Upper lobe of right lung (tissue), 1 donor: Measurements from ENCODE around the gene RAB3IL1. TPM values are rescaled to one million over a fixed set of nuclear protein-coding genes. Genes with fewer than 3 reads are reported as not detected.

Experiments used
- ATAC-seq: fragments of 200-7000 bp; cut with Tn5 transposase; one replicate; pipeline ENCODE4 v1.9.1; 2020; ENCODE audit warnings: mild to moderate bottlenecking, moderate library complexity
- DNase-seq: peaks from one replicate; pipeline ENCODE4 v3.0.0-alpha.2; 2020
- H3K27ac ChIP-seq: fragments of 200-600 bp; one replicate; pipeline ENCODE4 v1.8.0; 2022
- H3K27me3 ChIP-seq: fragments of 200-600 bp; one replicate; pipeline ENCODE4 v1.8.0; 2022; ENCODE audit warnings: mild to moderate bottlenecking
- H3K36me3 ChIP-seq: fragments of 200-600 bp; one replicate; pipeline ENCODE4 v1.8.0; 2022
- H3K4me1 ChIP-seq: fragments of 200-600 bp; one replicate; pipeline ENCODE4 v1.8.0; 2022
- H3K4me3 ChIP-seq: fragments of 200-600 bp; one replicate; pipeline ENCODE4 v1.8.0; 2022; ENCODE audit warnings: mild to moderate bottlenecking
- H3K9me3 ChIP-seq: fragments of 200-600 bp; one replicate; pipeline ENCODE4 v1.8.0; 2022
- CTCF ChIP-seq: fragments of 200-600 bp; IDR thresholded peaks from one replicate; pipeline ENCODE4 v1.8.0; 2022; ENCODE audit warnings: antibody characterized with exemption
- intact Hi-C: fragments of 100-400 bp; cut with DNase I; formaldehyde crosslinking; loops from one replicate; pipeline ENCODE4 v1.11.0; 2022
- total RNA-seq: library from RNA; stranded (reverse); fragmentation: NEBNext Ultra II Directional; extraction: Animal tissue kit (Norgen Biotek cat#: 25700); gene quantifications from one replicate; pipeline ENCODE4 v1.2.1, GENCODE V29; 2021
- donor health status: DM: no; HTN: yes; CAD: no; lungs with severe emphysema.

Gene RAB3IL1
- total RNA-seq, 1 donor from 2014 or later, result 10.6 TPM

GRCh38 chr11:61891331-61892084 lies 25.9 kb downstream of the RAB3IL1 start, which contains the start of gene FADS3:
Gene FADS3, minus strand, starts transcription at chr11:61891545. Its CDS starts 164 bp downstream, at chr11:61891381.
- ATAC-seq, result peak; percentile 94
- Histone ChIP-seq H3K4me1 (peaks cover 16% of the 10 kb centered on the region), H3K4me3 (peak within 1 kb of the TSS; percentile 76), H3K27ac (peak within 1 kb of the TSS; percentile 67), H3K36me3 (no peaks in the 10 kb centered on the region), H3K9me3 (no peaks in the 10 kb centered on the region), H3K27me3 (no peaks in the 10 kb centered on the region)
- no peak for TF ChIP-seq CTCF
- intact Hi-C loops, result no loop called here
- DNase-seq, result peak; percentile 94

GRCh38 chr11:61890529-61891330 lies 26.6 kb downstream of the RAB3IL1 start:
- peak; percentile 78 for DNase-seq
- peak; percentile 20 for TF ChIP-seq CTCF
- Histone ChIP-seq H3K27ac (peak overlapping the region; percentile 67), H3K27me3 (no peaks in the 10 kb centered on the region), H3K36me3 (no peaks in the 10 kb centered on the region), H3K4me3 (peak overlapping the region; percentile 76), H3K9me3 (no peaks in the 10 kb centered on the region), H3K4me1 (peaks cover 16% of the 10 kb centered on the region)
- intact Hi-C loops, result no loop called here
- ATAC-seq, result peak; percentile 14

DNA sequence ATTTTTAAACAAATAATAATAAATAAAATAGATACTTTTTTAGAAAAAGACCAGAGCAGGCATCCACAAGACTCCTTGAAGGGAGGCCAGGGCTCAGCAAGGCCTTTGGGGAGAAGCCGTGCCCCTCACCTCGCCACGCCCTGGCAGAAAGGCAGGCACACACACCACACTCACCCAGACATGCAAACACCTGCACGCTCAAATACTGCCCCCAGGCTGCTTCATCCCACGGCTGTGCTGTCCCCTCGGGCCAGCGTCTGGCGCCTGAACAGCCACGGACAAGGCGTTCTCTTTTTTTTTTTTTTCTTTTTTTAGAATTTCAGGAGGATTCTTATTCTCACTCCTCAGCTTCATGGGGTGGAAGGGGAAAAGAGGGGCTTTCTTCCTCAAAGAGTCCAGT lies 27.5 kb downstream of the RAB3IL1 start:
- no peaks in the 10 kb centered on the region for H3K9me3 ChIP-seq
- no peaks in the 10 kb centered on the region for H3K27me3 ChIP-seq
- DNase-seq, result no peak
- intact Hi-C loops, result no loop called here
- no peaks in the 10 kb centered on the region for H3K36me3 ChIP-seq
- ATAC-seq, result no peak
- H3K4me1 ChIP-seq, result peaks cover 16% of the 10 kb centered on the region
- no peak for TF ChIP-seq CTCF
- peak overlapping the region; percentile 76 for H3K4me3 ChIP-seq
- no peak overlapping the region for H3K27ac ChIP-seq

DNA sequence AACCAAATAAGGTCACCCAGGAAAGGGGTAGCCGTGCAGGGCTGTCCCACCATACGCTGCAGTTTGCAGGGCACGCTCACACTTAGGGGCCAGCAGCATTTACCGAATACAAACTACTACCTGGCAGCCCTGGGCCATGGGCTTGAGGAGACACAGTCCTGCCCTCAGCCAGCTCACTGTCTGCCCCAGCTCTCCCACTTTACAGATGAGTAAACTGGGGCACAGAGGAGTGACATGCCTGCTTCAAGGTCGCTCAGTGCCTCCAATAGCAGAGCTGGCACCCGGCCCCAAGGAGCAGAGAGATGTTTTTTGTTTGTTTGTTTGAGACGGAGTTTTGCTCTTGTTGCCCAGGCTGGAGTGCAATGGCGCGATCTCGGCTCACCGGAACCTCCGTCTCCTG lies 28.8 kb downstream of the RAB3IL1 start:
- intact Hi-C loops, result no loop called here
- no peaks in the 10 kb centered on the region for H3K27me3 ChIP-seq
- peaks cover 16% of the 10 kb centered on the region for H3K4me1 ChIP-seq
- TF ChIP-seq CTCF, result no peak
- no peaks in the 10 kb centered on the region for H3K36me3 ChIP-seq
- DNase-seq (no peak), ATAC-seq (no peak)
- H3K9me3 ChIP-seq, result no peaks in the 10 kb centered on the region
- peak overlapping the region; percentile 31 for H3K27ac ChIP-seq
- no peak overlapping the region for H3K4me3 ChIP-seq

- ATAC-seq, result peak; percentile 22
- intact Hi-C loops, result no loop called here
- H3K27me3 ChIP-seq, result no peaks in the 10 kb centered on the region
Observed at GRCh38 chr11:61887839-61888494, 29.4 kb downstream of the RAB3IL1 start.

More at GRCh38 chr11:61887839-61888494, 29.4 kb downstream of the RAB3IL1 start:
- no peak for TF ChIP-seq CTCF
- peak; percentile 74 for DNase-seq
- peak overlapping the region; percentile 31 for H3K27ac ChIP-seq
- H3K36me3 ChIP-seq, result no peaks in the 10 kb centered on the region
- H3K9me3 ChIP-seq, result no peaks in the 10 kb centered on the region
- H3K4me3 ChIP-seq, result no peak overlapping the region
- peaks cover 16% of the 10 kb centered on the region for H3K4me1 ChIP-seq
